ENCODE measurements around the gene GPC5.
"Not testable (repeated sequence)": the region's sequence is repeated elsewhere in the genome, so short reads cannot be mapped to it uniquely, and the experiment has no call there.

GPC5 gene

DNA sequence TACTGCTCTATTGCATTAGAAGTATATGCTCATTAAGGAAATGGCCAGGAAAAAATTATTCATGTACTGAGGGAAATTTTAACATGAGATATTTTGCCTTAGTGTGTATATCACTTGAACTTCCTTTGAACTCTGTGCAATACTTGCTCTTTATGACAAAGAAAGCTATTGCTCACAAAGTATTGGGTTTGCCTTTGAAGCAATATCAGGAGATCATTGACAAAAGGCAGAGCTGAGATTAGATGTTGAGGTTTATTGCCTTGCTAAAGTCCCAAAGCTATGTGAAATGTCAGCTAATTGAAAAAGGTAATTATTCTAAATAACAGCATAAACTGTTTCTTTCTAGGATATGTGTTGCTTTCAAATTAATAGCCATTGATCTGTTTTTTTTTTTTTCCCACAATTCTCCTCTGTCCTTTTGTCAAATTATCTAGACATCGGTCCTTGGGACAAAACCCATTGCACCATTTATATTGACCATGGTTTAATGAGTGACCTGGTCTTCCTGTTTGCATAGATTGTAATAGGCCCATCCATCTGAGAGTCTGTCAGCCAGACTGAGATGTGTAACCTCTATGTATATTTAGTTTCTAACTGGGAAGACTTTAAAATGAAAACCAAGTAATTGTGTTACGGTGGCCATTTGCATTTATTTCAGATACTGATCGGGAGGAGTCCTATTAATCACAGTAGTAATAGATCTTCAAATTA, 1075.5 kb downstream of the GPC5 start:
- no peak for DNase-seq (ENCODE audit: low read depth)

DNA sequence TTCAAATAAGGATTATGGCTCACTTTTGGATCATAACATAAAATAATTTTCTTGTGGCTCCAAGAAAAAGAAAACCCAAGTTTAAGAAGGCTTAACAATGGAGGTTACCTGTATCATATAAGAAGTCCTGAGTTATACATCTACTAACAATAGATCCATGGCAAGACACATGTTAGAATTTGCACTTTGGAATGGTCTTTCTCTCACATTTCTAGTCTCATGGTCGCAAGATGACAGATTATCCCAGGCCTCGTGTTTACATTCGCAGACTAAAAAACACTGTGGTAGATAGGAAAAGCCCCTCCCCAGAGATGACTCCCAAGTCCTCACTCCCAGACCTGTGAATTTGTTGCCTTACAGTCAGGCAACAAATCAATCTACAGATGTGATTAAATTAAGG, 1082.0 kb downstream of the GPC5 start:
- DNase-seq (ENCODE audit: low read depth), result no peak

DNA sequence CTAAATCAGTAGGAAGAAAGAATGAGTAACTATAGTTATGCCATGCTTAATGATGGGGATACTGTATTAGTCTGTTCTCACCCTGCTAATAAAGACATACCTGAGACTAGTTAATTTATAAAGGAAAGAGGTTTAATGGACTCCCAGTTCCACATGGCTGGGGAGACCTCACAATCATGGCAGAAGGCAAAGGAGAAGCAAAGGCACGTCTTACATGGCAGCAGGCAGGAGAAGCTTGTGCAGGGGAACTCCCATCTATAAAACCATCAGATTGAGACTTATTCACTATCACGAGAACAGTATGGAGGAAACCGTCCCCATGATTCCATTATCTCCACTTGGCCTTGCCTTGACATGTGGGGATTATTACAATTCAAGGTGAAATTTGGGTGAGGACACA, 1084.4 kb downstream of the GPC5 start:
- not testable (repeated sequence) for DNase-seq (ENCODE audit: low read depth)

DNA sequence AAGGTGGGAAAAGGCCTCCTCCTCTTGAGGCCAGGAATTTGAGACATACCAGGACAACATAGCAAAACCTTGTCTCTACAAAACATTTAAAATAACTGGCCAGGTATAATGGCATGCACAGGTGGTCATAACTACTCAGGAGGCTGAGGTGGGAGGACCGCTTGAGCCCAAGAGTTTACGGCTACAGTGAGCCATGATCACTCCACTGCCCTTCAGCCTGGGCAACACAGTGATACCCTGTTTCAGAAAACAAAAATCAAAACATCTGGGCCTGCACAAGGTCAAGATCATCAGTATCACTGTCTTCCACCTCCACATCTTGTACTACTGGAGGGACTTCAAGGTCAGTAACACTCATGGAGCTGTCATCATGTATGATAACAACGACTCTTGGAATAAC, 1085.5 kb downstream of the GPC5 start:
- DNase-seq (ENCODE audit: low read depth), result no peak

DNA sequence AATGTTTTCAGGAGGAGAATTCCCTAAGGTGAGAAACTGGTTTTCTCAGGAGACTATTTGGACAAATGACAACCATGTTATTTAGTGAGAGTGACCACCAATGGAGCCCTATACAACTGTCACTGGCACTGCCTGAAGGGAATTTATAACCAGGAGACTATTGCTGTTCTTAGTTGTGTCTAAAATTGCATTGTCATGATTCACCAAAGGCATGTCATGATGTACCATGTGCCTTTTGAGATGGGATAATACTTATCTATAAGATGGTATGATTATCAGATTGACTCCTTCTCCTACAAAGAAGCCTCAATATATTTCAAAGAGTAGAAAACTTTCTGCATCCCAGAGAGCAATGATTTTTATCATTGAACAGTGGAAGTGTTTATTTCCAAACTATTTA, 1088.8 kb downstream of the GPC5 start:
- no peak for DNase-seq (ENCODE audit: low read depth)

DNA sequence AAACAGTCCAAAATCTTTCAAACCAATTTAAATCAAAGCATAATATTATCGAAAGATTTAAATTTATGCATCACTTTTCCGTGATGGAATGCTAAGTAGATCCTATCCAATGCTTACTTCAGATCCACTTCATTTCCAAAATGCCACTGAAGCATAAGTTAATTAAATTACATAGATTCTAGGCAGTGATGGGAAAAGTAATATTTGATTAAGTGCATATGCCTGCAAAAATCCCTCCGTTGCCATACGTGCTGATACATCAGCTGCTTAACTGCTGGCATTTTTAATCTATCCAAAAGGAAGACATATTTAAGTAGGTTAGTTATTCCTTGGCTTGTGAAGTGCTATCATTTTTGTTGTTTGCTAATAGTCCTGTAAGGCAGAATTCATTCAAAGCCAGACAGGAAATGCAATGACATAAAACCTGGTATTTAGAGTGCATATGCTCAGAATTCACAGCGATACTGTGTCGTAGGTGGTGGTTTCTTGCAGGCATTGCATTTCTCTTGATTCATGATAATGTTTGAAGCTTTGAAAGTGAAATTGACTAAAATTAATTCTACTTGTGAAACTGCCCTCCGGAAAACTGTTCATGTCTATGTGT, 1089.9 kb downstream of the GPC5 start:
- no peak for DNase-seq (ENCODE audit: low read depth)

DNA sequence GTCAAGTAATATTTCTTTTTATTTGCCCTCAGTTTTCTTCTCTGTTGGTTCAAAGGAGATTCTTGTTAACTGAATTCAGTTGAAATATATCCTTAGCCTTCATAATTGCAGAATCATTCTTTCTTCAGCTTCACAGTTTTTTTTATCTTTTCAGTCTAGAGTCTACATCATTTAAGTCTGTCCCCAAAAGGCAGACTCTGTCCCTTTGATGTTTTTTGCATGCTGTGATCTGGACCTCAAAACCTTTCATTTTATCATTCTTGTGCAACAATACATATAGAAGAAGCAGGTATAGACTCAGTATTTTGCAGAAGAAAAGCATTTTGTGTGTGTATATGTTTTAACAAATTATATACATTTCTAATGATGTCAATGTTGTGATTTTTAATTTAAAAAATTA, 1093.4 kb downstream of the GPC5 start:
- DNase-seq (ENCODE audit: low read depth), result no peak

DNA sequence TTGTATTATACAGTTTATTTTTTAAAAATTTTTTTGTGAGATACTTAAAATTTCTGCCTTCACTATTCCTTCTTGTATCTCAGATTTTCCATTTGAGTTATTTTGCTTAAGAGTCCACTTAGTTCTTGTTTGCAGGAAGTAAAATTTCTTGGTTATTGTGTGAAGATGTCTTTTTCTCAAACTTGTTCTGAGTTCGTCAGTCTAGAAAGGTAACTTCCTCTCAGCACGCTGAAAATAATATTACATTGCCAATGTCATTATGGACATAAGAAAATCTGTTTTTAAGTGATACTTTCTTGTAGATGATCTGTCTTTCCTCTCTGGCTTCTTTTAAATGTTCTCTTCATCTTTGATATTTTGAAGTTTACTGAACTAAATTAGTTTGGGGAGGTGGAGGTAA, 1096.5 kb downstream of the GPC5 start:
- no peak for DNase-seq (ENCODE audit: low read depth)

DNA sequence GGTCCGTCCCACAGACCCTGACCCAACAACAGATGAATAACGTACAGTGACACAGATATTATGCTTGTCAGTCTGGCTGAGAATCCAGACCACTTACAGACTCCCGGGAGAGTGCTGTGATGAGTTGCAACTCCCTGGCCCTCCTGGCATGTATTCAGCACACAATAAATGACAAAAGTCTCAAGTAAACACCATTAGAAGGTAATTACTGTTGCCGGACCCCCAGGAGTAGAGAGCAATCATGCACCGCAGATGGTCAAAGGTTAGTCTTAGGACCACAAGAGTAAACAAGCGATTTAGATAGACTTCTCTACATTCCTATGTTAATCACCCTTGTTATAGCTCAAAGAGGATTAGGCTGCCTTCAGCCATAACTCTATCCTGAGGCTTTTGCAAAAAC, 1101.8 kb downstream of the GPC5 start:
- DNase-seq (ENCODE audit: low read depth), result no peak

DNA sequence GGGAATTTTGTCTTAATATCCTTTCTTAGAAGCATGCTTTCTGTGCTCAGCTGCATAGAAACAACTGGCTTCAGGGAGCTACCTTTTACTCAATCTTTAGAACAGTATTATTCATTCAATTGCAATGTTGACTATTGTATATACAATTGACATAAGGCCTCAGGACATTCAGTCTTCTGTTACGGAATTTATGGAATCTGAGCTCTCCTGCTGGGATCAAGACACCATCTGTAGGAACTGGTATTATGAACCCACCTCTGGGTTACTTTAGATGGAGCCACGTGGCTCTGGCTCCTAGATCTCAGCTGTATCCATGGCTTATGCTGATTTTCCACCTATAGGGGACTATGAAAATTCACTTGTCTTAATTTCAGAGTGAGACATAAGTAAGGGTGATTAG, 1112.0 kb downstream of the GPC5 start:
- no peak for DNase-seq (ENCODE audit: low read depth)

DNA sequence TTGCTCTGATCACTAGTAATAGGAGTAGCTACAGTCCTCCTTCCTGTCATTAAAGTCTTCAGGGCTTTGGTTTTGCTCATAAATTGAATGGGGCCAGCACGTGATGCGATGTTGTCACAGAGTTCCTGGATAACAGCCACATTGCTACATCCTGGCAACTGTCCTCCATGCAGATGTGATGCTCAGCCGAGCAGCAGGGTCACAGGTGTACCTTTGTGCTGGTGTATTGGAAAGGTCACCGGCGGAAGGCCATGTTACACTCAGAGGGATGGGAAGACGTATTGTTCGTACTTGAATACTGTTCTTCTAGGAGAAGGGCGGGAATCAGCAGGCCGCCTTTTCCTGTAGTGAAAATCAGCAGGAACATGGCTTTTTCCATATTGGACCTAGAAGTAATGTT, 1114.4 kb downstream of the GPC5 start:
- no peak for DNase-seq (ENCODE audit: low read depth)

DNA sequence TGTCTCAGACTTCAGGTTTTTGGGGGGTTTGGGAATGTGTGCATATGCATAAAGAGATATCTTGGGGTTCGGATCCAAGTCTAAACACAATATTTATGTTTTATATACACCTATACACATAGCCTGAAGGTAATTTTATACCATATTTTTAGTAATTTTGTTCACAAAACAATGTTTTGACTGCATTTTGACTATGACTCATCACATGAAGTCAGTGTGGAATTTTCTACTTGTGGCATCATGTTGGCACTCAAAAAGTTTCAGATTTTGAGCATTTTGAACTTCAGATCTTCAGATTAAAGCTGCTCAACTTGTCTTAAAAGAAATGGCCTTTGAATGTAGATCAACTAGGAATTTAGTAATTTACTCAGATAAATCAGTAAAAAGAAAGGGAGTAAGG, 1115.3 kb downstream of the GPC5 start:
- no peak for DNase-seq (ENCODE audit: low read depth)

DNA sequence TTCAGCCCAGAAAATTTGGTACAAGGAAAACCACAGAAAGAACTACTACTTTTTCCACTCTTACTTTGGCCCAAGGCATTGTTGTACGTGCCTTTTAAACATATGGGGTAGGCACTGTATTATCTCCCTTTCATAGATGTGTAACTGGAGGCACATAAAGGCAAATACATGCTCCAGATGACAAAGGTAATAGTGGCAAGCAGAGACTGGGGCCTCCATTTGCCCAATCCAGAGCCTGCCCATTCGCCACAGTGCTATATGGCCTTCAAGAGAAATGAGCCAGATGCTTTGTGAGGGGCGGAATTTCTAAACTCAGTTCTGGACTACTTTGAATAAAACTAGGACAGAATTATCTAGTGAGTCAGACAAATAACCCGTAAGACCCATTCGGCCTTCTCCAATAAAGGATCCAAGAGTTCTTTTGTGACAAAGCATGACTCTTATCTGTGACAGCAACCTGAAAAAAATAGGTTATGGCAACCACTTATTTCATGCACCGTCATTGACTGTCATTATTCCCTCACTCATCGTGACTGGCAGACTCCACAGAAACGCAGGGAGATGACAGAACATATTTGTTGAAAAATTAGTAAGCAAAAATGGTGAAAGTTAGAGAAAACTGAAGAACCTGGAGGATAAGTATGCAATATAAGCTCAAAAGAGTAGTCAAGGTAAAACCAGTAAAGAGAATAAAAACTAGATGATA, 1116.2 kb downstream of the GPC5 start:
- no peak for DNase-seq (ENCODE audit: low read depth)

DNA sequence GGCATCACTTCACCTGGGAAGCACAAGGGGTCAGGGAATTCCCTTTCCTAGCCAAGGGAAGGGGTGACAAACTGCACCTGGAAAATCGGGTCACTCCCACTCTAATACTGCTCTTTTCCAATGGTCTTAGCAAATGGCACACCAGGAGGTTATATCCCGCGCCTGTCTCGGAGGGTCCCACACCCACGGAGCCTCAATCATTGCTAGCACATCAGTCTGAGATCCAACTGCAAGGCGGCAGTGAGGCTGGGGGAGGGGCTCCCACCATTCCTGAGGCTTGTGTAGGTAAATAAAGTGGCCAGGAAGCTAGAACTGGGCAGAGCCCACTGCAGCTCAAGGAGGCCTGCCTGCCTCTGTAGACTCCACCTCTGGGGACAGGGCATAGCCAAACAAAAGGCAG, 1118.5 kb downstream of the GPC5 start:
- not testable (repeated sequence) for DNase-seq (ENCODE audit: low read depth)

DNA sequence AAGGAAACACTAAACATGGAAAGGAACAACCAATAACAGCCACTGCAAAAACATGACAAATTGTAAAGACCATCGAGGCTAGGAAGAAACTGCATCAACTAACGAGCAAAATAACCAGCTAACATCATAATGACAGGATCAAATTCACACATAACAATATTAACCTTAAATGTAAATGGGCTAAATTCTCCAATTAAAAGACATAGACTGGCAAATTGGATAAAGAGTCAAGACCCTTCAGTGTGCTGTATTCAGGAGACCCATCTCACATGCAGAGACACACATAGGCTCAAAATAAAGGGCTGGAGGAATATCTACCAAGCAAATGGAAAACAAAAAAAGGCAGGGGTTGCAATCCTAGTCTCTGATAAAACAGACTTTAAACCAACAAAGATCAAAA, 1120.2 kb downstream of the GPC5 start:
- DNase-seq (ENCODE audit: low read depth), result not testable (repeated sequence)

DNA sequence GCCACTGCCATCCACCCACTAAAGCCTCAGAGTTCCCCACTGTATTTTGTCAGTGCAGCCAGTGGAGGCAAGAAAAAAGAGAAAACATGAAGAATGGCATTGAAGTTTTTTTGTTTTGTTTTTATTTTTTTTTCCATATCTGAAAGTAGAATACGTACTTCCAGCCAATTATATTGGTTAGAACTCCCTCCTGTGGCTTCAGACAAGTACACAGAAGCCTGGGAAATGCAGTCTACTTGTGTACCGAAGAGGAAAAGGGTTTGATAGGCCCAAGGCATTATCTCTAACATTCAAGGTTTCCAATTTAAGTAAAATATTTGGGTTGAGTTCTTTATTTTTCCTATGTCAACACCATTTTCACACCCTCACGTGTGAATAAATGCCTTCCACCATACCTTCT, 1131.9 kb downstream of the GPC5 start:
- no peak for DNase-seq (ENCODE audit: low read depth)

DNA sequence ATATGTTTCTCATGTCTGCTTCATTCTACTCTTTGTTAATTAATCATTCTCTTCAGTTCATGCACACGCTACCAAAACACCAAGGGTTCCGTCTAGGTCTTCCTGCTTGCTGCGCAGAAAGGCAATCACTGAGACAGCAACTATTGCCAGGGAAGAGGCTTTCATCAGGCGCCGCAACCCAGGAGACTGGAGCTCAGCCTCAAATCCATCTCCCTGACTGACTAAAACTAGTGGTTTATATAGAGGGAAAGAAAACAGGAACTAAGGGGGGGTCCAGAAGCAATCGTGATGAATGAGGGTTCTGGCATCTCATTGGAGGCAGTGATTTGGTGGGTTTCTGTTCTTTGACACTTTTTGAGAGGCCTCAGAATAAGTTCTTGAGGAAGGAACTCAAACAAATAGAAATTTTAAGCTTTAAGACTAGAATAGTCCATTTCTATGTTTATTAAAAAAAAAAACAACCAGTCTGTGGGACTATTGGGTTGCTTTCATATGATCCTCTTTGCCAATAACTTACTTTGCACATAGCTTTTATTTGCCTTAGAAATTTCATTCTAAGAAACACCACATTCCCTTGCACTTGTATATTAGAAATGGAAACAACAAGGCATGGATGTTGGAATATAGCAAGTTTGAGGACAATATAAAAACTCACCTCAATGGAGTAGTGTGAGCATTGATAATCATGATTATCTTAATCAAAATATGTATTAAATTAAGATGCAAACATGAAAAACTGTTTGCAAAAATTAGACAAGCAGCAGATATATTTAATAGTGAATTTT, 1137.0 kb downstream of the GPC5 start:
- DNase-seq (ENCODE audit: low read depth), result no peak

DNA sequence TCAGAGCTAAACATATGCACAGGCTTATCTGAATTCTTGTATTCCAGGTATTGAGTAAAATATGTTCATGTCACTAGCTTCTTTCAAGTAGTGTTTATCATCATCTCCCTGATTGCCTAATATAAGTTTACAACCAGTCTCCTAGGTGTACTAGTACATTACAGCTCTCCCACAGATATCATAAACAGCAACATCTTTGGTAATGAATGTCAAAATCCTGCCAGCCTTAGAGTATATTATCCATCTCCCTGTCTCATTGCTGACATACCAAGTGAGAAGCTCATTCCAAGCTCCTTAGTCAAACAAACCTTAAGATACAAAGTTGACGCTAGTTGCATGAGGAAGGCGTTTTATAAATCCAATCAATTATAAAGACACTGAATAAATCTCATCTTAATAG, 1139.0 kb downstream of the GPC5 start:
- DNase-seq (ENCODE audit: low read depth), result no peak

DNA sequence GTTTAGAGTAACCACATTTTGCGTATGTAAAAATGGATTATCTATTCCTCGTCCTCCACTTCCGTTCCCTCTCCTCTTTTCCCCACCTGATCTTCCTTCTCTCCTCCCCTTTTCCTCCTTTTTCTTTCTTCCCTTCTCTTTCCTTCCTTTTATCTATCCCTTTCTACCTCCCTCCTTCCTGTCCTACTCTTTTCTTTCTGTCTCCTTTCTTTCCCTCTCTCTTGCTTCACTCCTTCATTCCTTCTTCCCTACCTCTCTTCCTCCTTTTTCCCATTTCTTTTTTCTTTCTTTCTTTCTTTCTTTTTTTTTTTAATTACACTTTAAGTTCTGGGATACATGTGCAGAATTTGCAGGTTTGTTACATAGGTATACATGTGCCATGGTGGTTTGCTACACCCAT, 1139.7 kb downstream of the GPC5 start:
- no peak for DNase-seq (ENCODE audit: low read depth)

DNA sequence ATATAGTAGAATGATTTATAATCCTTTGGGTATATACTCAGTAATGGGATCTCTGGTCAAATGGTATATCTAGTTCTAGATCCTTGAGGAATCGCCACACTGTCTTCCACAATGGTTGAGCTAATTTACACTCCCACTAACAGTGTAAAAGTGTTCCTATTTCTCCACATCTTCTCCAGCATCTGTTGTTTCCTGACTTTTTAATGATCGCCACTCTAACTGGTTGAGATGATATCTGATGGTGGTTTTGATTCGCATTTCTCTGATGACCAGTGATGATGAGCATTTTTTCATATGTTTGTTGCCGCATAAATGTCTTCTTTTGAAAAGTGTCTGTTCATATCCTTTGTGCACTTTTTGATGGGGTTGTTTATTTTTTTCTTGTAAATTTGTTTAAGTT, 1140.7 kb downstream of the GPC5 start:
- not testable (repeated sequence) for DNase-seq (ENCODE audit: low read depth)

DNA sequence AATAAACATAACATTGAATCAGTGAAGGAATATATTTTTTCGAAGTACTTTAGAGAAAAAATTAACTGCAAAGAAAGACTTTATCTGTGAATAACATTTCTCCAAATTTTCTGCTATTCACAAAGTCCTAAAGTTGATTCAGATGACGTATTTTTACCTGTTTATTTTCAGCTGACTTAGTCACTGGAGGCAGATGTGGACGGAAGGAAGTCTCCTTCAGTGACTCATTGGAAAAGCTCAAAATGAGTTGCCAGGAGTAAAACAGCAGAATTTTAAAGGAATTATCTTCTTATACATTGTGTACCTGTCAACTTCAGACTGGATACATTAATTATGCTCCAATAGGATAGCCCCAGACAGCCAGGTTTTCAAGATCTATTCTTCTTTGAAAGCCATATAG, 1148.8 kb downstream of the GPC5 start:
- no peak for DNase-seq (ENCODE audit: low read depth)

DNA sequence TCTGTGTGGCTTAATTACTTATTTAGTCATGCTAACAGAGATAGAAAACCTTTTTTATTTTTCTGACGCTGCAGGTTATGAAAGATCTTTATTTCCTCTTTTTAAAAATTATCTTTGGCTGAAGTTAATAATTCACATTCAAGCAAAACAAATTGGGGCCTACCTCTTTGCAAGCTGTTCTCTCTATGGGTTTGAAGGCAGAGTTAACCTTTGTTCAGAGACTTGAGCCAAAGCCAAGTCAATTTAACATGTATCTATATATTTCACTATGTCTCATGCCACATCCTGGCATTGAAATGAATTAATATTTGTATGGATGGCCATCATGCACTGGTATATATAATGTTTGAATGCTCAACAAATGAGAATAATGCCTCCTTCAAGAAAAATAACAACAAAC, 1150.9 kb downstream of the GPC5 start:
- DNase-seq (ENCODE audit: low read depth), result no peak
